ENCODE results near the gene TASL.

DNA sequence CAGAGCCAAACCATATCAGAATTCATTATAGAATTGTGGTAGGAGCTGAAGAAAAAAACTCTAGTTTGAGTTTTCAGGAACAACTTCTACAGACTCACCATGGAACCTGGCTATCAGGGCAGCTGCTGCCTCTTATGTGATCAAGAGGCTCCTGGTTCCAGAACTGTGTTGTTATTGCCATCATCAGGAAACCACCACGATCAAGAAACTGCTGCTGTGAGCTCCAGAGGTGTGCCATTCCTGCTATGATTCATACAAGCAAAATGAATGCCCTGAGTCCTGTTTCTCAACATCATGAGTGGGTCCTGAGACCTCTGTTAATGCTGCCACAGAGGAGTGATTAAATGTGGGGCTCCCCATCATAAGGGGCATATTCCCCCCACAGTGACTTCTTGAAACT is 43.7 kb downstream of the TASL start:
- TF ChIP-seq, protein P1, sequence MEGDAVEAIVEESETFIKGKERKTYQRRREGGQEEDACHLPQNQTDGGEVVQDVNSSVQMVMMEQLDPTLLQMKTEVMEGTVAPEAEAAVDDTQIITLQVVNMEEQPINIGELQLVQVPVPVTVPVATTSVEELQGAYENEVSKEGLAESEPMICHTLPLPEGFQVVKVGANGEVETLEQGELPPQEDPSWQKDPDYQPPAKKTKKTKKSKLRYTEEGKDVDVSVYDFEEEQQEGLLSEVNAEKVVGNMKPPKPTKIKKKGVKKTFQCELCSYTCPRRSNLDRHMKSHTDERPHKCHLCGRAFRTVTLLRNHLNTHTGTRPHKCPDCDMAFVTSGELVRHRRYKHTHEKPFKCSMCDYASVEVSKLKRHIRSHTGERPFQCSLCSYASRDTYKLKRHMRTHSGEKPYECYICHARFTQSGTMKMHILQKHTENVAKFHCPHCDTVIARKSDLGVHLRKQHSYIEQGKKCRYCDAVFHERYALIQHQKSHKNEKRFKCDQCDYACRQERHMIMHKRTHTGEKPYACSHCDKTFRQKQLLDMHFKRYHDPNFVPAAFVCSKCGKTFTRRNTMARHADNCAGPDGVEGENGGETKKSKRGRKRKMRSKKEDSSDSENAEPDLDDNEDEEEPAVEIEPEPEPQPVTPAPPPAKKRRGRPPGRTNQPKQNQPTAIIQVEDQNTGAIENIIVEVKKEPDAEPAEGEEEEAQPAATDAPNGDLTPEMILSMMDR (IDR thresholded peaks at IDR 0.05): no peak
- no peak for TF ChIP-seq POLR2AphosphoS5 (IDR thresholded peaks at IDR 0.05)

Measured in transverse colon (tissue), 4 donors.